HL-60 (cell line): ENCODE results near the gene CDYL.

Experiments
- GABPA ChIP-seq: IDR thresholded peaks from 2 replicates; pipeline ENCODE4 v1.6.1; 2012; ENCODE audit warnings: low read depth
- POLR2AphosphoS5 ChIP-seq: IDR thresholded peaks from 2 replicates; pipeline ENCODE4 v1.6.1; 2012; ENCODE audit warnings: low read depth
- TF ChIP-seq, protein P1 (sequence below): IDR thresholded peaks from one replicate; pipeline ENCODE4 v1.5.1; 2011; ENCODE audit warnings: low read length, control low read depth, inconsistent platforms; ENCODE audit not compliant: insufficient read depth
- TF ChIP-seq, protein P2 (sequence below): IDR thresholded peaks from 2 replicates; pipeline ENCODE4 v1.6.1; 2012; ENCODE audit warnings: low read depth; ENCODE audit not compliant: insufficient replicate concordance

DNA sequence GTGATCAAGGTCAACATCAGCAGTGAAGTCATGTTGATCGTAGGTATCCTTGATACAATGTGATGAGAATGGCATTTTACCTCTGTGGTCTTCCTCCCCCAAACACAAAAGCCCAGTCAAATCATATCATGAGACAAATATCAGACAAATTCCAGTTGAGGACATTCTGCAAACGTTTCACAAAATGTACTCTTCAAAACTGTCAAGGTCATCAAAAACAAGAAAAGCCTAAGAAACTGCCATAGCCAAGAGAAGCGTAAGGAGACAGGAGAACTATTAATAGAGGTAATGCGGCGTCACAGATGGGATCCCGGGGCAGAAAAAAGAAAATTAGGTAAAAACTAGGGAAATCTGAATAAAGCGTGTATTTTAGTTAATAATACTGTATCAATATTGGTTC lies 7.4 kb upstream of the CDYL start:
- TF ChIP-seq POLR2AphosphoS5: no peak
- TF ChIP-seq, protein P1, sequence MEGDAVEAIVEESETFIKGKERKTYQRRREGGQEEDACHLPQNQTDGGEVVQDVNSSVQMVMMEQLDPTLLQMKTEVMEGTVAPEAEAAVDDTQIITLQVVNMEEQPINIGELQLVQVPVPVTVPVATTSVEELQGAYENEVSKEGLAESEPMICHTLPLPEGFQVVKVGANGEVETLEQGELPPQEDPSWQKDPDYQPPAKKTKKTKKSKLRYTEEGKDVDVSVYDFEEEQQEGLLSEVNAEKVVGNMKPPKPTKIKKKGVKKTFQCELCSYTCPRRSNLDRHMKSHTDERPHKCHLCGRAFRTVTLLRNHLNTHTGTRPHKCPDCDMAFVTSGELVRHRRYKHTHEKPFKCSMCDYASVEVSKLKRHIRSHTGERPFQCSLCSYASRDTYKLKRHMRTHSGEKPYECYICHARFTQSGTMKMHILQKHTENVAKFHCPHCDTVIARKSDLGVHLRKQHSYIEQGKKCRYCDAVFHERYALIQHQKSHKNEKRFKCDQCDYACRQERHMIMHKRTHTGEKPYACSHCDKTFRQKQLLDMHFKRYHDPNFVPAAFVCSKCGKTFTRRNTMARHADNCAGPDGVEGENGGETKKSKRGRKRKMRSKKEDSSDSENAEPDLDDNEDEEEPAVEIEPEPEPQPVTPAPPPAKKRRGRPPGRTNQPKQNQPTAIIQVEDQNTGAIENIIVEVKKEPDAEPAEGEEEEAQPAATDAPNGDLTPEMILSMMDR: no peak
- TF ChIP-seq, protein P2, sequence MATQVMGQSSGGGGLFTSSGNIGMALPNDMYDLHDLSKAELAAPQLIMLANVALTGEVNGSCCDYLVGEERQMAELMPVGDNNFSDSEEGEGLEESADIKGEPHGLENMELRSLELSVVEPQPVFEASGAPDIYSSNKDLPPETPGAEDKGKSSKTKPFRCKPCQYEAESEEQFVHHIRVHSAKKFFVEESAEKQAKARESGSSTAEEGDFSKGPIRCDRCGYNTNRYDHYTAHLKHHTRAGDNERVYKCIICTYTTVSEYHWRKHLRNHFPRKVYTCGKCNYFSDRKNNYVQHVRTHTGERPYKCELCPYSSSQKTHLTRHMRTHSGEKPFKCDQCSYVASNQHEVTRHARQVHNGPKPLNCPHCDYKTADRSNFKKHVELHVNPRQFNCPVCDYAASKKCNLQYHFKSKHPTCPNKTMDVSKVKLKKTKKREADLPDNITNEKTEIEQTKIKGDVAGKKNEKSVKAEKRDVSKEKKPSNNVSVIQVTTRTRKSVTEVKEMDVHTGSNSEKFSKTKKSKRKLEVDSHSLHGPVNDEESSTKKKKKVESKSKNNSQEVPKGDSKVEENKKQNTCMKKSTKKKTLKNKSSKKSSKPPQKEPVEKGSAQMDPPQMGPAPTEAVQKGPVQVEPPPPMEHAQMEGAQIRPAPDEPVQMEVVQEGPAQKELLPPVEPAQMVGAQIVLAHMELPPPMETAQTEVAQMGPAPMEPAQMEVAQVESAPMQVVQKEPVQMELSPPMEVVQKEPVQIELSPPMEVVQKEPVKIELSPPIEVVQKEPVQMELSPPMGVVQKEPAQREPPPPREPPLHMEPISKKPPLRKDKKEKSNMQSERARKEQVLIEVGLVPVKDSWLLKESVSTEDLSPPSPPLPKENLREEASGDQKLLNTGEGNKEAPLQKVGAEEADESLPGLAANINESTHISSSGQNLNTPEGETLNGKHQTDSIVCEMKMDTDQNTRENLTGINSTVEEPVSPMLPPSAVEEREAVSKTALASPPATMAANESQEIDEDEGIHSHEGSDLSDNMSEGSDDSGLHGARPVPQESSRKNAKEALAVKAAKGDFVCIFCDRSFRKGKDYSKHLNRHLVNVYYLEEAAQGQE: no peak
- no peak for TF ChIP-seq GABPA
